Renal cortex interstitium (tissue), 11 donors: ENCODE results near the gene PRUNE2. TPM values are rescaled to one million over a fixed set of nuclear protein-coding genes. Genes with fewer than 3 reads are reported as not detected.

Experiments used
- DNase-seq, 11 donors: peaks; one replicate each; pipeline ENCODE4 v3.0.0-alpha.2; 2013; ENCODE audit warnings: low read depth in 9 of 11, low spot score in 4 of 11; ENCODE audit errors: extremely low read depth in 1 of 11
- polyA plus RNA-seq, 3 donors: library from polyadenylated mRNA; unstranded; fragments of 120-200 nt; gene quantifications; one replicate each; pipeline ENCODE4 v1.2.1, GENCODE V29; 2013; ENCODE audit not compliant: insufficient read length in 3 of 3

PRUNE2 gene
- polyA plus RNA-seq, 3 donors = 10.9 to 14.6 (median 11.4) TPM

GRCh38 chr9:76718166-76718565 lies 187.7 kb downstream of the PRUNE2 start:
- DNase-seq = no peak

- DNase-seq = no peak
Measured at GRCh38 chr9:76717613-76718012, 188.3 kb downstream of the PRUNE2 start.

DNA sequence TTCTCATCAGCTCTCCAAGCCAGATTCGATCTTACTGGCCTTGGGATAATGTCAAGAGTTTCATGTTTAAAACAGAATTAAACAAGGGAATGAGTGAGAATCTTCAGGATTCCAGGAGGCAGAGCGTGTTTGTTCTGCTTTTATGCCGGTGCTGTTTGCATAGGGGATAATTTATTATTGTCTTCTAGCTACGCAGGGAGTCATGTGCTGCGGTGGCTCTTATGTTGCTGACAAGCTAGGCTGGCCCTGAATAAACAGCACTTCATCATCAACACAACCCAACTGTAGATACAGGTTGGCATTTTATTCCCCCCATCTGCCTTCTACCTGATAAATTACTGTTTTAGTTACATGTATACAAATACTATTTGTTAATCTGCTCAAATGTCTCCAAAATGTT lies 188.7 kb downstream of the PRUNE2 start:
- DNase-seq = no peak

DNA sequence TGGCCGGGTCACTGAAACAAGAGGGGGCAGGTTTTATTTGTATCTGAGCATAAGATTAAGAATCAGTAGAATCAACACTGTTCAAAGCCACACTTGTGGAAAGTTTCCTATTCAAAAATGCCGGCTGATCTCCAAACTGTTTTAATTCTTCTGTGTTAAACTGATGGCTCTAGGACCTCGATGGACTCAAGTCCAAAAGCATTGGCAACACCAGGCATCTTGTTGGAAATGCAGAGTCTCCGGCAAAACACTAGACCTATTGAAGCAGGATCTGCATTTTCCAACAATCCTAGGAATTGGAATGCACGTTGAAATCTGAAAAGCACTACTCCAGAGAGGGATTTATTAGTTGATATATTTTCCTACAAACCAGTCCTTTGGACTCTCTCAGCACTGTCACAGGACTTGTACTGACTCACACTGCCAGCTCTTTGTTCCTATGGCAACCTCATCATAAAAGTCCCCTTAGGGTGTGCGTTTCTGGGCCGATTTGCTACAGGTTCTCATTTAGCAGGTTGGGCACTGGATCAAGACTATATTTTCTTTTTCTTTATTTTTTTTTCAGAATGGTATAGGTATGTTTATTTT lies 189.7 kb downstream of the PRUNE2 start:
- no peak for DNase-seq

DNA sequence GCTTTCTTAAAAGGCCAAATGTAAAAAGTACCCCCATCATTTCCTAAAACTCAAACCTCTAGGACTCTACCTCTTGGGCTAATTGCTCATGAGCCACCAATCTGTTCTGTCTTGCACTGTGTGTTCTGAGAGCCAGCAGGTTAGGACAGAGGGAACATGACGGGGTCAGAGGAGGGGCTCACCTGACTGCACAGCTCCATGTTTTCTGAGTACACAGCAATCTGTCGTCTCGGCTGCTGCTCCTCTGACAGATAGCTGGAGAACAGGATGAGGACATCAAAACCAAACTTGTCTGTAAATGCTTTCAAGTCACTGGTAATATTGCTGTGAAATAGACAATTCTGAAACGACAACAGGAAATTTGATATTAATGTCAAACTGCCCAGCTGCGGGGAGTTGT lies 192.5 kb downstream of the PRUNE2 start:
- DNase-seq = no peak

GRCh38 chr9:76709020-76709419 lies 196.9 kb downstream of the PRUNE2 start:
- no peak for DNase-seq

GRCh38 chr9:76707510-76707909 lies 198.4 kb downstream of the PRUNE2 start:
- DNase-seq = no peak

DNA sequence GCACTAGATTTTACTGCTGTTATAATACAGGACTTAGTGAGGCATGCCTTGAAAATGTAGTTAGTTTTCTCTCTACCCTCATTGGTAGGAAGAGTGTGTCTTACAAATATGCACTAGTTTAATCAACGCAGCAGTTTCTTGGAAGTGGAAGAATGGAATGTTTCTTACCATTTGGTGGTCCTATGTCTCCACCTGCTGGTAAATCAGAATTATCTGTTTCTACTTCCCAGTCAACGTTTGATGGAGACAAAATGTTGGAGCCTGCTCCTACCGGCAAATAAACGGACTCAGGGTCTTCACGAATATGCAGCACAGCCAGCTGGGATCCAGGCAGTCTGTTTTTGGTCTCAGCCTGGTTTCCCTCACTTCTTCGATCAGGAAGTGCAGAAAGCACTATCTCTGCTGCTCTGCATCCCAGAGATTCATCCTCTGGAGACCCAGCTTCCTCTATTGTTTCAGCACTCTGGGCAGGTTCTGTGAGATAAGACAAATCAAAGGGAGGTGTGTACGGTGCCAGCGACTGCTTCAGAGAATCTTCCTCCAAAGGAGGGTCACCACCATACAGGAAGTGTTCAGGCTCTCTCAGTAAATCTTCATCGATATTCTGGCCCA lies 201.2 kb downstream of the PRUNE2 start:
- peak; percentile 39 to 88 (median 74) for DNase-seq

DNA sequence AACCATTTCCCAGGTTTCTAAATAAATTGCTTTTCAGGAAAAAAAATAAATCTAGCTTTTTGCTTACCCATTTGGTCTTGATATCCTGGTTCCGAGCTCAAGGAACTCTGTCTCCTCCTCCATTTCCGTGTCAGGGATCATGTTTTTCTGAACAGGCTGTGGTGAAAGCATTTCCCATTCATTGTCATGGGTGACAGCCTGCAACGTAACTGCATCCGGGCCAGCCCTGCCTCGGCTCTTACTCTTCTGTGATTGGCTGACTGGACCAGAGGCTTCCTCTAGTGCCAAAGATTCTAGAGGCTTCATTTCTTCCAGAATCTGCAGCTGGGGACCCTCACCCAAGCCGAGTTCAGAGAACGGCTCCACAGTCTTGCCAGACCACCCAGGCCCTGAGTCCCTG lies 202.6 kb downstream of the PRUNE2 start:
- DNase-seq = no peak

DNA sequence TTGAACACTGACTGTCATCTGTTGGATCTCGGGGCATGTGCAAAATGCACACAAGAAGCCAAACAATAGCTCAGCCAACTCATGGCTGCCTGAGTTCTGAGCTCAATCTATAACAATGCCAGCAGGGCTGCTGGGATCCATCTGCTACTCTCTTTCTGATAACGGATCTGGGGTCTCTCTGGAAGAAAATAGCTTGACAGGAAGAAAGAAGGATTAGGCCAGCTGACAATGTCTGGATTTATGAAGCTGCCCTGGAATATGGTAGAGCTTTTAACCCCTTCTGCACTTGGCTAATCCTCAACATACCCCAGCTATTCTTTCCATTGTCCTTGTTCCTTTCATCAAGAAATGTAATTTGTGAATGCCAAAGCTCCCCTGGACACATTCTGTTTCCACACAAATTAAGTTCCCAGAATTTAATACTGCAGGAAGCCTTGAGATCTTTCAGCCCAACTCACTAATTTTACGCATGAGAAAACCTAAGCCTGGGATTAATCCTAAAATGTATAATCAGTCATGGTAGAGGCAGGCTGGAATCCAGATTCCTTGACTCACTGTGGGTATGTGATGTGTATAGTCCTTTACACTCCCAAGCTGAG lies 204.4 kb downstream of the PRUNE2 start:
- no peak for DNase-seq

- no peak for DNase-seq
Measured at GRCh38 chr9:76700916-76701315, 205.0 kb downstream of the PRUNE2 start.

GRCh38 chr9:76699971-76700370 lies 205.9 kb downstream of the PRUNE2 start:
- DNase-seq = no peak

GRCh38 chr9:76697554-76697953 lies 208.4 kb downstream of the PRUNE2 start:
- no peak for DNase-seq

DNA sequence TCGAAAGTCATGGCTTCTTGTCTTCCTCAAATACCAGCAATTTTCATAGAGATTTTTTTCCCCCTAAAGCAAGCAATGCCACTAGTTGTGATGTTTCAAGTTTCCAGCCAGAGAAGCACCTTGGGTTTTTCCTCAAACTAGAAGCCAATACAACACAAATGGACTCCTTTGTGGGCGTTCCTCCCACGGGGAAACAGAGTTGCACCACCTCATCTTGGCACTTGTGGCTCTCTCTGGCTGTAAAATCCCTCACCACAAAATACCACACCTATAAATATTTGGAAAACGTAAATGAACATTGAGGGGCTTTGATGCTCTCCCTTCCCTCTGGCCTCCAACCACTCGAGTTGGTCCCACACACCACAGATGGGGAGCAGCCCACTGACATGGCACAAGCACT lies 208.8 kb downstream of the PRUNE2 start:
- no peak for DNase-seq

GRCh38 chr9:76693912-76694311 lies 212.0 kb downstream of the PRUNE2 start:
- no peak for DNase-seq

GRCh38 chr9:76692458-76693129 lies 213.3 kb downstream of the PRUNE2 start:
- no peak for DNase-seq

DNA sequence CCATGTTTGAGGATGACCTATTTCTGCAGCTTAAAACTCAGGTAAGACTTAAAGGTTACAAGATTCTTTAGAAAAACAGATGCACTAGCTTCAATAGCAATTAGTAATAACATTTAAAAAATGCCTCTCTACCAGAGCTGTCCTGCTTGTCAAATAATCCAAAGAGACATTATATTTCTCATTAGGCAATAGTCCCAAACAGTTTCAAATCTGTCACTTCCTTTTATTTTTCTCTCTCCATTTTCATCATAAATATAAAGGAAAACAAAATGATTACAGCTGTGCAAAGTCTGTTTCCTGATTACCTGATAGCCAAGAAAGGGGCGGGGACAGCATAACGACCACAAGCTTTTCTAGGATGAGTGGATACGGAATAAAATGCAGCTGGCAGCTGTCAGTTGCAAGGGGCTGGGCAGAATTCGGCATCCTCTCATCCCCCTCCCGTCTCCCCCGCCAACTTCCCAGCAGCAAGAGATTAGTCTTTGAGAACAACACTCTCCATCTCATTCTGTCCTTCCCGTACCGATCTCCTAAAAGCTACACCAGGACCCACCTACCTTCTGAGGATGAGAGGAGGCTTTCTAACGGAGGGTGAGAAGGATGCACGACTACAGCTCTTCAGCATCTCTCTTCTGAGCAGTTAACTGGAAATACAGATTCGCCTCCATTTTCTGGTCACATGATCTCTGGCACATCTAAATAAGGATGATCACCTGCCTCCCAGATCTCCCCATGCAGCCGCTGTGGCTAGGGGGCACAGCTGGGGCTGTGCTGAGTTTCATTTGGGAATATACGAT lies 214.2 kb downstream of the PRUNE2 start:
- DNase-seq = peak in 1 of 11 donors; percentile 9

GRCh38 chr9:76690973-76691370 lies 214.9 kb downstream of the PRUNE2 start:
- no peak for DNase-seq

DNA sequence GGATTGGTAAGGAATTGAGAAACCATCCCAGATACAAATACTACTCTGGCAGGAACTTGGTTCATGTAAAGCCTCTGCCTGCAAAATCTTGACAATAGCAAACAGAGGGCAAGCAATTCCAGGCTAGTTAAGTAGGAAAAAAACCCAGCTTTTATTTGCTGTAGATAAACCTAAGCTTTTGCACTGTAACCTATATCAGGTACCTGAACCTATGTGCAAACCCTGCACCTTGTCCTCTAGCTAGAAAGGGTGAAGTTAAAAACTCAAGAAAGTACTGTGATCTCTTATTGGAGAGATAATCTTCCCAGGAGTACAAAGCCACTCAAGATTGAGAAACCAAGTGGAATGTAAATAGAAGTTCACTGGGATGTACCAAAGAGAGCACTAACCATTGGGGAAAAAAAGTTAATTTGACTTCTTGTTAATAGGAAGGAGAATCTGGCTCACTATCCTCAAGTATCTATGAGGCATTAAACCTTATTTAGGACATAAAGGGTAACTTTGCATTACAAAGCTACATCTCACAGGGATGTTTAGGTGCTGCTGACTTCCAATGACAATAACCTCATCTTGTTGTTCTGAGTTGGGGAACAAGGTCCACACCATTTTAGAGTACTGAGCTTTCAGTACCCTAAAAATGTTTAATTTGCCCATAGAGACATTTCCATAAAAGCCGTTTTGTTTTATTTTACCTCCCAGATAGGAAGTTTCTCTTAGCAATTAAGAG lies 215.5 kb downstream of the PRUNE2 start:
- DNase-seq = no peak
